GOT3 (cell line): ENCODE results near the gene TBX3.
"Not testable (repeated sequence)": the region's sequence is repeated elsewhere in the genome, so short reads cannot be mapped to it uniquely, and the experiment has no call there.

Source experiments
- DNase-seq: peaks from one replicate; lab custom pipeline; 2025; ENCODE audit warnings: mixed read lengths; lab: John Stamatoyannopoulos, UW

TBX3 gene

GRCh38 chr12:114684098-114684869 lies at the start of gene TBX3:
Gene TBX3 (minus strand): TSS chr12:114684175. CDS start chr12:114683200, 975 bp downstream.
- peak; percentile 91 for DNase-seq

GRCh38 chr12:114732426-114733030 lies 48.6 kb upstream of the TBX3 start:
- DNase-seq = no peak

- no peak for DNase-seq
Observed at GRCh38 chr12:114729731-114730130, 45.8 kb upstream of the TBX3 start.

GRCh38 chr12:114726092-114726710 lies 42.2 kb upstream of the TBX3 start:
- no peak for DNase-seq

- not testable (repeated sequence) for DNase-seq
Observed at GRCh38 chr12:114722176-114722575, 38.2 kb upstream of the TBX3 start.

- no peak for DNase-seq
Observed at GRCh38 chr12:114721266-114721665, 37.3 kb upstream of the TBX3 start.

- no peak for DNase-seq
Observed at GRCh38 chr12:114713466-114714215, 29.7 kb upstream of the TBX3 start.

- DNase-seq = no peak
Observed at GRCh38 chr12:114711689-114712152, 27.7 kb upstream of the TBX3 start.

GRCh38 chr12:114710151-114710550 lies 26.2 kb upstream of the TBX3 start:
- no peak for DNase-seq

- no peak for DNase-seq
Observed at GRCh38 chr12:114709112-114709511, 25.1 kb upstream of the TBX3 start.

GRCh38 chr12:114708598-114708997 lies 24.6 kb upstream of the TBX3 start:
- not testable (repeated sequence) for DNase-seq

- no peak for DNase-seq
Observed at GRCh38 chr12:114704096-114704495, 20.1 kb upstream of the TBX3 start.

GRCh38 chr12:114703060-114703493 lies 19.1 kb upstream of the TBX3 start:
- DNase-seq = no peak

GRCh38 chr12:114702462-114702861 lies 18.5 kb upstream of the TBX3 start:
- DNase-seq = no peak

- no peak for DNase-seq
Observed at GRCh38 chr12:114701553-114701952, 17.6 kb upstream of the TBX3 start.

GRCh38 chr12:114701104-114701414 lies 17.1 kb upstream of the TBX3 start:
- no peak for DNase-seq

- no peak for DNase-seq
Observed at GRCh38 chr12:114700392-114701103, 16.6 kb upstream of the TBX3 start.

- no peak for DNase-seq
Observed at GRCh38 chr12:114698566-114699163, 14.7 kb upstream of the TBX3 start.

- DNase-seq = no peak
Observed at GRCh38 chr12:114697741-114698565, 14.0 kb upstream of the TBX3 start.

- DNase-seq = no peak
Observed at GRCh38 chr12:114697243-114697716, 13.3 kb upstream of the TBX3 start.
